Right kidney (tissue), 1 donor: ENCODE data around the gene PLEKHG4B.
"Not testable (repeated sequence)": the region's sequence is repeated elsewhere in the genome, so short reads cannot be mapped to it uniquely, and the experiment has no call there.

Source experiments
- DNase-seq: peaks from one replicate; pipeline ENCODE4 v3.0.0-alpha.2; 2016

Gene PLEKHG4B

GRCh38 chr5:93221-93980 is 1.4 kb downstream of the PLEKHG4B start:
- DNase-seq, result peak; percentile 14

GRCh38 chr5:94113-94892 is 2.3 kb downstream of the PLEKHG4B start:
- no peak for DNase-seq

GRCh38 chr5:95241-95980 is 3.4 kb downstream of the PLEKHG4B start:
- DNase-seq, result no peak

- DNase-seq, result no peak
These were observed 5.2 kb downstream of the PLEKHG4B start for GRCh38 chr5:96976-97660.

GRCh38 chr5:99815-100214 is 7.8 kb downstream of the PLEKHG4B start:
- DNase-seq, result no peak

DNA sequence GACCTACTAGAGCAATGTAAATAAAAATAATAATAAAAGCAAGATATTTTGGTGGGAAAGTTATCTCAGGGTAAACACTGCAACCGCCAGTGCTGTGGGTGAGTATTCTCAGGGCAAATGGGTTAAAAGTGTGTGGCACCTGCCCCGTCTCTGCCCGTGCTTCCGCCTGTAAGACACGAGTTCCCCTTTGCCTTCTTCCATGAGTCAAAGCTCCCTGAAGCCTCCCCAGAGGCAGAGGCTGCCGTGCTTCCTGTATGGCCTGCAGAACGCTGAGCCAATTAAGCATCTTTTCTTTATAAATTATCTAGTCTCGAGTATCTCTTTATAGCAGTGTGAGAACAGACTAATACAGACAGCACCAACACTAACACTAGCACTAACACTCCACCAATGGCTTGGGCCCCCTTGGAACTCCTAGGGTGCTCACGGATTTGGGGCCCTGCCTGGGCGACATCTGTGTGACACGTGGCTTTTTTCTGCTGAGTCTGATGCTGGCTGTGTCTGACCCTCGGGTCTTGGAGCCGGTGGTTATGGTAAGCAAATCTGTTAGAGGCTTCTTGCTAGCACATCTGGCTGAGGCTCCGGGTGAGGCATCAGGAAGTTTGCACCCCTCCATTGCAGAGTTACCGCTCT is 10.6 kb downstream of the PLEKHG4B start:
- no peak for DNase-seq

DNA sequence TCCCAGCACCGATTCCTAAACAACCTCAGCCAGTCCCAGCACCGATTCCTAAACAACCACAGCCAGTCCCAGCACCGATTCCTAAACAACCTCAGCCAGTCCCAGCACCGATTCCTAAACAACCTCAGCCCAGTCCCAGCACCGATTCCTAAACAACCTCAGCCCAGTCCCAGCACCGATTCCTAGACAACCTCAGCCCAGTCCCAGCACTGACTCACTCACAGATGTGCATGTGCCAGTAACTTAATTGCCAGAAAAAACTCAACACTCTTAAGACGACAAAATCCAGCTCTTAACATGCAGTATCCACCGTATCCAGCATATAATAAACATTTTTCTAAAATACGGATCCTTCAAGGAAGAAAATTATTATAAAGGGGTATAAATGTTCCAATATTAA is 12.1 kb downstream of the PLEKHG4B start:
- DNase-seq, result not testable (repeated sequence)

DNA sequence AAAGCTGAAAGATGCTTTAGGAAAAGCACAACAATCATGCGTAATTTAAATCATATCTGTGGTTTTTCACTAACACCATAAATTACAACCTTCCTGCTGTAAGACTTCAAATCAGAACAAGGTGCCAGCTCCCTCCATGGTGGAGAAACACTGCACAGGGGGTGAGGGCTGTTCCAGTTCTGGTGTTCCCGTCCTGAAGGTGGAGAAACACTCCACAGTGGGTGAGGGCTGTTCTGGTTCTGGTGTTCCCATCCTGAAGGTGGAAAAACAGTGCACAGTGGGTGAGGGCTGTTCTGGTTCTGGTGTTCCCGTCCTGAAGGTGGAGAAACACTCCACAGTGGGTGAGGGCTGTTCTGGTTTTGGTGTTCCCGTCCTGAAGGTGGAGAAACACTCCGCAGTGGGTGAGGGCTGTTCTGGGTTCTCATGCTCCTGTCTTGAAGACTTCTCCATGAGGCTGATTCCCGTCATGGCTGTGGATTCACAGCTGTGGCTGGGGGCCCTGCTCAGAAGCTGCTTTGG is 12.9 kb downstream of the PLEKHG4B start:
- DNase-seq, result peak; percentile 2

GRCh38 chr5:105504-106070 is 13.6 kb downstream of the PLEKHG4B start:
- peak; percentile 8 for DNase-seq

GRCh38 chr5:106587-106986 is 14.6 kb downstream of the PLEKHG4B start:
- no peak for DNase-seq

DNA sequence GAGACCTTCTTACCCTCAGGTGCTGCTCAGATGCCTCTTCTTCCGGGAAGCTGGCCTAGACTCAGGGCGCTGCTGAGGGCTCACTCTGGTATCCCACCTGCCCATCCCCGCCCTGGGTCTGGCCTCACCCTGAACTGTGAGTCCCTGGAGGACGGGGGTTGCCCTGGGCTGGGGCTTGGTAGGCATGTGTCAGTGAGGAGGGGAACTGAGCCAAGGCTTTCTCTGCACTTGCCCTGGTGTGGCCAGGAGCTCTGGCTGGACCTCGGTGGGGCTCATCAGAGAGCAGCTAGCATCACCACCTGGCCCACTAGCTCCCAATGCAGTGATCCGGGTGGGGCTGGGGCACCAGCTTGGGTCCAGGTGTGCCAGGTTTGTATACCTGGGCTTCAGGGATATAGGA is 15.6 kb downstream of the PLEKHG4B start:
- no peak for DNase-seq

- no peak for DNase-seq
These were observed 17.9 kb downstream of the PLEKHG4B start for GRCh38 chr5:109826-110225.

DNA sequence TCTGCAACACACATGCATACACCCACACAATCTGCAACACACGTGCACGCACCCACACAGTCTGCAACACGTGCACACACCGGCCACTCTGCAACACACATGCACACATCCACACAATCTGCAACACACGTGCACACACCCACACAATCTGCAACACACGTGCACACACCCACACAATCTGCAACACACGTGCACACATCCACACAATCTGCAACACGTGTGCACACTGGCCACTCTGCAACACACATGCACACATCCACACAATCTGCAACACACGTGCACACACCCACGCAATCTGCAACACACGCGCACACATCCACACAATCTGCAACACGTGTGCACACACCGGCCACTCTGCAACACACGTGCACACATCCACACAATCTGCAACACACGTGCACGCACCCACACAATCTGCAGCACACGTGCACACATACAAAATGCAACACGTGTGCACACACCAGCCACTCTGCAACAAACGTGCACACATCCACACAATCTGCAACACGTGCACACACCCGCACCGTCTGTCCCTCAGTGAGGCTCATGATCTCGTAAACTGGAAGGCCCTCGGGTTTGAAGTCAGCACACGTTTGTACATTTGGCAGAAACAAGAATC is 18.4 kb downstream of the PLEKHG4B start:
- no peak for DNase-seq

GRCh38 chr5:111171-111570 is 19.2 kb downstream of the PLEKHG4B start:
- no peak for DNase-seq

GRCh38 chr5:119486-120097 is 27.6 kb downstream of the PLEKHG4B start:
- DNase-seq, result no peak

GRCh38 chr5:121432-121831 is 29.5 kb downstream of the PLEKHG4B start:
- no peak for DNase-seq

DNA sequence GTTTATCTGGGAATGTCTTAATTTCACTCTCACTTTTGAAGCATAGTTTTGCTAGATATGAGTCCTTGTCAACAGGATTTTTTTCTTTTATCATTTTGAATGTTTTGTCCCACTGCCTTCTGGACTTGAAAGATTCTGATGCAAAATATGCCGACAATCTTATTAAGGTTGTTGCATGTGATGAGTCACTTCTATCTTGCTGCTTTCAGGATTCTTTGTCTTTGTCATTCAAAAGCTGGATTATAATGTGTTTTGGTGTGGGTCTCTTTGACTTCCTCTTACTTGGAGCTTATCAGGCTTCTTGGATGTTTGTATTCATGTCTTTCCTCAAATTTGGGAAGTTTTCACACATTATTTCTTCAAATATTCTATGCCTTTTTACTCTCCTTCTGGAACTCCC is 33.8 kb downstream of the PLEKHG4B start:
- DNase-seq, result no peak

GRCh38 chr5:126806-127205 is 34.8 kb downstream of the PLEKHG4B start:
- no peak for DNase-seq

DNA sequence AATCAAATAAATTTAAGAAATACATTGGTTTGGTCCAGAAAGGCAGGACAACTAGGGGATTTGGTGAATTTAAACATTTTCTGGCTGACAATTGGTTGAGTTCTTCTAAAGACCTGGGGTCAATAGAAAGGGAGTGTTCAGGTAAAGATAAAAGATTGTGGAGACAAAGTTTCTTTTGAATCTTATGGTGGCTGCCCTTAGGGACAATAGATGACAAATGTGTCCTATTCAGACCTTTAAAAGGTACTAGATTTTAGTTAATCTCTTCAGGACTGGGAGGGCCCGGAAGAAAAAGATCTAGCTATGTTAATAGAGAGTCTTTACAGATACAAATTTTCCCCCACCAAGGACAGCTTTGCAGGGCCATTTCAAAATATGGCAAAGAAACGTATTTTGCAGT is 35.9 kb downstream of the PLEKHG4B start:
- no peak for DNase-seq

DNA sequence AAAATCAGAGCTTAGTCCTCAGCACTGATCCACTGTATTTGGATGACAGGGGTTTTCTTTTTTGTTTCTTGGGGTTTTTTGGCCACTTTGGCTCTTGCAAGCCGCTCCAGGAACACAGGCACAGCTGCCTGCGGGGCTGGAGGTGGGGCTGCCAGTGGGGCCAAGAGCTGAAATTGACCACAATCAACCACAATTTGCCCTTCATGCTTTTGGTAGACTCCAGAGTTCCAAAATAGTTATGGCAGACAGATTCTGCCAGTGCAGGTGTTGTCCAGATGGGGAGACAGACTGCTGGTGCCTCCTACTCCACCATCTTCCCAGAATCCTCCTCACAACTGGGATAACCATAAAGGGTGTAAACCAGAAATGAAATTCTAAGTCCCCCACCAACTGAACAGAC is 36.5 kb downstream of the PLEKHG4B start:
- DNase-seq, result no peak

- no peak for DNase-seq
These were observed 37.2 kb downstream of the PLEKHG4B start for GRCh38 chr5:129148-129547.
